HG03354 (cell line): Measurements from ENCODE around the gene VSTM2B.

ENCODE experiments used
- ATAC-seq: cut with Tn5 transposase; IDR thresholded peaks from one replicate; pipeline ENCODE4 v1.9.1; 2021; ENCODE audit warnings: mild to moderate bottlenecking; ENCODE audit not compliant: unreplicated experiment, poor library complexity, severe bottlenecking

VSTM2B gene

DNA sequence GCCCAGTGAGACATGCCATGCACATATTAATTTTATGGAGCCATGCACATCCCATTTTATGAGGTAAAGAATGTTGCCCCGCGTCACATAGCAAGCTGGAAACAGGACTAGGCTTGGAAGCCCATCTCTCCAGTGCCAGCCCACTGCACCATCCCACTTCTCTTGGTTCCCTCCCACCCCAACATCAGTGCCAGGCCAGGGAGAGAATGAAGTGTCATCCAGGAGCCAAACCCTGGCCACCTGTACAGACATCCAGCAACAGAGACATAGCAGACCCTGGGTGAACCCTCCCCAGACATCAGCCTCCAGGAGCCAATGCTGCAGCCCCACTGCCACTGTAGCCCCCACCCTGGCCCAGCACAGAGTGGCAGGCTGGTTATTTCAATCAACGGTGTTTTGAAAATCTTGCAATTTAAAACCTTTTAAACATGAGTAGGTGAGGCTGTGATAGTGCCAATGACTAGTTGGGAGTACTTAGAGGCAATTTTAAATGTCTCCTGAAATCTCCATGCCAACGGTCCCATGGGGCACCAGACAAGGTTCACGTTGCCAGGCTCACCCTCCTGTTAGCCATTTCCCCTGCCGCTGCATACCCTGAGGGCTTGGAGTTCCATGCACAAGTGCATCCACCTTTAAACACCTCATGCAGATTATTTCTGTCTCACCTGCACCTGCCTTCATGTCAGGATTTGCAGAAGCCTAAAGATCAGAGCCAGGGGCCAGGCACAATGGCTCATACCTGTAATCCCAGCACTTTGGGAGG, 34.7 kb downstream of the VSTM2B start:
- ATAC-seq, result no peak

DNA sequence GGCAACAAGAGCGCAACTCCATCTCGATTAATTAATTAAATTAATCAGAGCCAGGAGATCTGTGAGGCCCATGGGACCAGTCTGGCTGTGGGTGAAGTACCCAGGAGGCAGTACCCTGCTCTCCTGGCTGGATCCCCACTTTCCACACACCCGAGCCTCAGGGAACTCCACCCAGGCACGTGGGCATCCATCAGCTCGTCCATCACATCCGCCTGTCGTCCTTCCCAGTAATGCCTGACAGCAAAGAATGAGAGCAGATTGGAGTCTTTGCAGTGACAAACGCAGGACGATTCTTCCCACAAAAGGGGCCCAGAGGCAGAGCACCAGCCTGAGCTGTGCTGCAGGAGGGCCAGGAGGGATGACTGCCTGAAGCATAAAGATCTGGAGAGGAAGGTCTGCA, 35.8 kb downstream of the VSTM2B start:
- ATAC-seq, result no peak

DNA sequence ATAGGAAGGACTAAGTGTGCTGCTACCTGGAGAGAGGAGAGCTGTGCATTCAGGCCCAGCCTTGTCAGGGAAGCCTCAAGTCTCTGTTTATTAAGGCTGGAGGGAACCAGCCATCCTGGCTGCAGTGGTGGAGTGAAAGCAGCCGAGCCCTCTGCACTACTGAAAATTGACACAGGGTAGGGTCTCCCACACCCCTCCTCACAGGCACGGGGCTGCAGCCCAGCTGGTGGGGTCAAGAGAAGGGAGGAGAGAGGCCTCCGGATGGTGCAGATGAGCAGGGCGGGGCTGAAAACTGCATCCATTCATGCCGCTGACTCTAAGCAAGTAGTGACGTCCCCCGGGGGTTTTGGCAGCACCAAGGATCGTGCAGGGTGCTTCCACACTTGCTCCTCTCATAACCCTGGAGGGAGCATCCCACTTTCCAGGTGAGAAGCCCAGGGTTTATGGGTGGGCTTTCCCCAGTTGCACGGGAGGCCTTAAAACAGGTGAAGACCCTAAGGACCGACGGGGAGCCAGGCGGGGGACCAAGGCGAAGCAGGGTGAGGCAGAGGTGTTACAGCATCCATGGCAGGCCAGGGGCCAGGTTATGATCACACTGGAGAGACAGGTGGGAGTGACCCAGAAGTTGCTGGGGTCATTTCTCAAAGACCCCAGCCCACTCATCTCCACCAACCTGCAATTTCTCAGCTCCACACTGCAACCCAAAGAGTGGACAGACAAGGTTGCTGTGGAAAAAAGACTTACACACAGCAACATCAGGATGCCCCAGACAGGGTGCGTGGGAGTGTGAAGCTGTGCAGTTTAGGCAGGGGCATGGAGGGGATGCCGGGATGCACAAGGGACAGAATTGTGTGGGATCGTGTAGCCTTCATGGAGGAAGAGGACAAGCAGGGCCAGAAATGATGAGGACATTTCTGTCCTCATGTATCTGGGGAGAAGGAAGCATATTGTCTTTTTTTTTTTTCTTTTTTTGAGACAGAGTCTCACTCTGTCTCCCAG, 36.8 kb downstream of the VSTM2B start:
- no peak for ATAC-seq

DNA sequence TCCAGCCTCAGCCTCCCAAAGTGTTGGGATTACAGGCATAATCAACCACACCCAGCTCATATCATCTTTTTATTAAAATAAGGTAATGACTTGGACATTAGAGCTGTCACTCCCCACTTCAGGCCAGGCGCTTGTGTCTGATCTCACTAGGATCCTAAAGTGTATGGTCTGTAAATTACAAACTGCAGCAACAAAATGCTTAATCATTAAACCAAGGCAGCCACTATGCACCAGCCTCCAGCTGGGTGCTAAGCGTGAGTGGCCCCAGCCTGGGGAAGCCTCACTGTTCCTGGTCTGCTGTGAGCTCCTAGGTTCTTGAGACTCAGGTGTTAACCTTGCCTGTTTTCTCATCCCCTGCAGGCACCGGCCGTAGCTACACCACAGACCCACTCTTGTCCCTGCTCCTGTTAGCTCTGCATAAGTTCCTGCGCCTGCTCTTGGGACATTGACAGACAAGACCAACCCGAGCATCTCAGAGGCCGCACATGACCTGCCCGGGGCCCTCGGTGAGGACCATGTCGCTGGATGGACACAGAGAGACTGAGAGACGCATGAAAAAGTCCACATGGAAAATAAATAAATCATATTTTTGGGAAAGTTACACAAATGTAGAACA, 37.8 kb downstream of the VSTM2B start:
- ATAC-seq, result no peak

DNA sequence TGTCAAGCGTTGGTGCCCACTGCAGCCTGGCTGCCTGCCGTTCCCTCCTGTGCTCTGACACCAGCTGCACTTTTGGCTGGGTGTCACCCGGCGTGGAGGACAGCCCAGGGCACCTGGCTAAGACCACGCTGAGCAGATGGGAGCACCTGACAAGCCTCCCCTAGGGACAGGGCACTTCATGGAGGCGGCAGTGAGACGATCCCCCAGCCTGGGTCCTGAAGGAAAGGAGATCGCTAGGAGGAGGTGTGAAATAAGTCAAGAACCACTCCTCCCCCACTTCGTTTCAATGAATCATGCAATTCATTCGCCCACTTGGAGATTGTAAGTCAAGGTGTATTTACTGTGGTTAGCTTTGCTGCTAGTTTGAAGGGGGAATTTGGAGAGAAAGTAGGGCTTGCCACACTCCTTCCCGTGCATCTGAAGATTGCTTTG, 38.8 kb downstream of the VSTM2B start:
- no peak for ATAC-seq

DNA sequence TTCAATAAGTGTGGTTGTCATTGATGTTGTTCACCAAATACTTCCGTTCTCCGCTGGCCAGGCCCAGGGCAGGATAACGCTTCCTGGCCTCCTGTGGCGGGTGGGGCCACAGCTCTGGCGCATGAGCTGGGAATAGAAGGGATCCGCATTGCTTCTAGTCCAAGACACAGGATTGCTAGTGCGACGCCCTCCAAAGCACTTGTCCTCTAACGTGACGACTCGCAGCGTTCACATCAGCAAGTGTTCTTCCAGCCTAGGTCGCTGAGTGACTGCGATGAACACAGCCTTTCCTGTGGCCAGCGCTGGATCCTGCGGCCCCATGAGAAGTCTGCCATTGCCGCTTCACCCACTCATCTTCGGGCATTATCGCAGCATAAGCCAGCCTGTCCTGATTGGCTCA, 39.4 kb downstream of the VSTM2B start:
- no peak for ATAC-seq

DNA sequence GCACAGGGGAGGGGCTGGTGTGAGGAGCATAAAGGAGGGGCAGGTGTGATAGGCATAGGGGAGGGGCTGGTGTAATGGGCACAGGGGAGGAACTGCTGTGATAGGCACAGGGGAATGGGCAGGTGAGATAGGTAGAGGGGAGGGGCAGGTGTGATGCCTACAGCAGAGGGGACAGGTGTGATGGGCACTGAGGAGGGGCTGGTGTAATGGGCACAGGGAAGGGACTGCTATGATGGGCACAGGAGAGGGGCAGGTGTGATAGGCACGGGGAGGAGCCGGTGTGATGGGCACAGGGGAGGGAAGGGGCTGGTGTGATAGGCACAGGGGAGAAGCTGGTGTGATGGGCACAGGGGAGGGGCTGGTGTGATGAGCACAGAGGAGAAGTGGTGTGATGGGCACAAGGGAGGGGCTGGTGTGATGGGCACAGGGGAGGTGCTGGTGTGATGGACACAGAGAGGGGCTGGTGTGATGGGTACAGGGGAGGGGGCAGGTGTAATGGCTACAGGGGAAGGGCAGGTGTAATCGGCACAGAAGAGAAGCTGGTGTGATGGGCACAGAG, 40.8 kb downstream of the VSTM2B start:
- no peak for ATAC-seq

DNA sequence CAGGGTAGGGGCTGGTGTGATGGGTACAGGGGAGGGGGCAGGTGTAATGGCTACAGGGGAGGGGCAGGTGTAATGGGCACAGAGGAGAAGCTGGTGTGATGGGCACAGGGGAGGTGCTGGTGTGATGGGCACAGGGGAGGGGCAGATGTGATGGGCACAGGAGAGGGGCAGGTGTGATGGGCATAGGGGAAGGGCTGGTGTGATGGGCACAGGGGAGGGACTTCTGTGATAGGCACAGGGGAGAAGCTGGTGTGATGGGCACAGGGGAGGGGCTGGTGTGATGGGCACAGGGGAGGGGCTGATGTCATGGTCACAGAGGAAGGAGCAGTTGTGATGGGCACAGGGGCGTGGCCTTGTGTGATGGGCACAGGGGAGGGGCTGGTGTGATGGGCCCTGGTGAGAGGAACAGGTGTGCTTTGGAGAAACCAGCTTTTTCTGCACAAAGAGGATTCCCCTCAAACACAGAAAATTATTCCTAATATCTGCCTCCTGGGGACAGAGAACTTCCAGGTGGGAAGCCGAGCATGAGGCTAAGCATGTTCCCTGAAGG, 41.6 kb downstream of the VSTM2B start:
- no peak for ATAC-seq

DNA sequence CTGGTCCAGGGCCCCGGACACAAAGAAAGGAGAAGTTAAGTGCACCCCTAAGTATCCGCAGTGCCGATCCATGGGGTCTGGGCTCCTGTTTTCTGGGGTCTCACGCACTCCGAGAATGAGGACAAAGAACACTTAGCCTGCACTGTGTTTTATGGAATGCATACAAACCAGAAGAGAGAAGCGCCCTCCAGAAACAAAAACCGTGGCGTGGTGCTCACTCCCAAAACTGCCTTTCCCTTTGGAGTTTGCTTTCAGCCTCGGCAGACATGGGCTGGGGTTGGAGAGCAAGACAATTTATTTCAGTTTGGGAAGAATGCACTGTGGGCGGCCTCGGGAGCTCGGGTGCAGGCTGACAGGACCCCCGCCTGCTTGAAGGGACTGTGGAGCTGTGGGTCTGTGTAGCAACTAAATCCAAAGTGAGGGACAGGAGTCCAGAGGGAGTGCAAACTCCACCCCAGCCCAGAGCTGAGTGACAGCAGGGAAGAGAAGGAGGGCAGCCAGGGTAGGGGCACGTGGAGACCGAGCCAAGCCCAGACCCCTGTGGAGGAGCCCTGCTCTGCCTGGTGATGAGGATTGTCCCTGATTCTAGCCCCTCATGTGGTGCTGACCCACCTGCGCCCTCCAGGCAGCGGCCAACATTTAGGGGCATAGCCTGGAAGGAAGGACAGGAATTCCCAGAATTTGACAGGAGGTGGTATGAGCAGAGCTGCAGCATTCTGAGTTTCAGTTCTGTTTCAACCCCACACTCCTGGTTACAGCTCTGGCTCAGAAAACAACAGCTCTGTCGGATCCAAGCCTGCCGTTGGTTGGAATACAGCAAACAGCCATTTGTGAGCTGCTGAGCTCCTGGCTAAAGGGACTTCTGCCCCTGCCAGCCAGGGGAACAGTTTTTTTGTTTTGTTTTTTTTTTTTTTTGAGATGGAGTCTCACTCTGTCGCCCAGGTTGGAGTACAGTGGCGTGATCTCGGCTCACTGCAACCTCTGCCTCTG, 42.5 kb downstream of the VSTM2B start:
- ATAC-seq, result no peak

DNA sequence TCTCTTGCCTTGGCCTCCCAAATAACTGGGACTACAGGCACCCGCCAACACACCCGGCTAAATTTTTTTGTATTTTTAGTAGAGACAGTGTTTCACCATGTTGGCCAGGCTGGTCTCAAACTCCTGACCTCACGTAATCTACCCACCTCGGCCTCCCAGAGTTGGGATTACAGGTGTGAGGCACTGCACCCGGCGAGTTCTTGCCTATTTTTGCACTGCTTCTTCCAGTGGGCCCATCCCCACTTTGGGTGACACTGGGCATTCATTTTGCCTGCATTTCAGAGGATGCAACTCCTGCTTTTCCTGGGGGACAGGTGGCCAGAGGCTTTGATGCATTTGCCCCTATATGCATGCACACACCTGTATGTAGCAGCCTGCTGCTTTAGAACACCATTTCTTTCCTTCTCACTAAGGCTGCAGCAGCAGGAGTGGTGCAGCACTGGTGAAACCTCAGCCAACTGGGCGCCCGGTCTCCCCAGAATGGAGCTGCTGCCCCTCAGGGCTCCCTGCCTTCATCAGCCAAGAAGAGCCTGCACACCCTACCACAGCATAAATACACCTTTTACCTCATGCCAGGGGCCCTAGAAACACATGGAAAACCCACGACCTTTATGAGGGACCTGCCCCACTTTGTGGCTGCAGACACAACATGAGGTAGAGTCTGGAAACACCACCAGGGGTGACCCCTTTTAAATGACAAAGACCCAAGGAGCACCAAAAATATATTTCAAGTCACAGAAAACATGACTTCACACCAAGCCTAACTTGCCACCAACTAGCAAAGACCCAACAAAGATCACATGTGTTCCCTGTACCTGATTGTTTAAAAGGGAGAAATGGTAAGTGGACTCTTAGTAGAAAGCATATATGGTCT, 43.5 kb downstream of the VSTM2B start:
- no peak for ATAC-seq

DNA sequence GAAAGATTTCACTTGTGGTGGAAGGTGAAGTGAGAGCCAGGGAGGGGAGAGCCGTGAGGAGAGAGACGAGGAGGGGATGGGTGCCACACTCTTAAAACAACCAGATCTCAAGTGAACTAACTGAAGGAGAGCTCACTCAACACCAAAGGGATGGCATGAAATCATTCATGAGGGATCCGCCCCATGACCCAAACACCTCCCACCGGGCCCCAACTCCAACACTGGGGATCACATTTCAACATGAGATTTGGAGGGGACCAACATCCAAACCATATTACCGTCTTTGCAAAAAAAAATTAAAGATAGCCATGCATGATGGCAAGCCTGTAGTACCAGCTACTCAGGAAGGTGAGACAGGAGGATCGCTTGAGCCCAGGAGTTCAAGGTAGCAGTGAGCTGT, 45.4 kb downstream of the VSTM2B start:
- ATAC-seq, result no peak

DNA sequence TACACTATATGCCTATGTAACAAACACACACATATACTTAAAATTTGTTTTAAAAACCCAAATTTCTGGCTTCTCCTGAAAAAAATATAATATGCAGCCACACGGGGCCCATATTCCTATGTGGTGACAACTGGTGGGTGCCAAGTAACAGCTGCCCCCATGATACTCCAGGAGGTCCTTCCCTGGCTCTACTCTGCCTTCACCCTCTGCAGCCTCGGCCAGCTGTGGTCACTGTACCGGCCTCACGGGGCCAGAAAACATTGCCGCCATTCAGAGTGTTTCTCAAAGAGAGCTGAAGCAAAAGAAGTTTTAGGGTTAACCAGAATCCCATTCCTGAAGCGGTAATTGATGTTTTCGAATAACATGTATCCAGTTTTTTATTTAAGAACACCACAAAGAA, 47.7 kb downstream of the VSTM2B start:
- no peak for ATAC-seq

DNA sequence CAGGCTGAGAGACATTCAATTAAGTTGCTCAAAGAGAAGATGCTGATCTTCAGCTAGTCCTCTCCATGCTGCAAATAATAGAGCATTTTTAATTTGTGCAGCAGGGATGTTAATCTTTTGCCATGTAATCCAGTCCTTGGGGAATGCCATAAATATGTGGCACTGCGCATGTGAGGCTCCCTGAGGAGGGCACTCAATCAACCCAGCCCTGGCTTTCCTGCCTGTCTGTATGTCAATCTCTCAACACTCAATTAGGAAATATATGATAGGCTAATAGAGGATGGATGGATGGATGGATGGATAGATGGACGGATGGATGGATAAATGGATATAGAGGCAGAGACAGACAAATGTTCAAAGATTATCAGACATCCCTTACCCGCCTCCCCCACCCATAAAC, 48.7 kb downstream of the VSTM2B start:
- ATAC-seq, result no peak

DNA sequence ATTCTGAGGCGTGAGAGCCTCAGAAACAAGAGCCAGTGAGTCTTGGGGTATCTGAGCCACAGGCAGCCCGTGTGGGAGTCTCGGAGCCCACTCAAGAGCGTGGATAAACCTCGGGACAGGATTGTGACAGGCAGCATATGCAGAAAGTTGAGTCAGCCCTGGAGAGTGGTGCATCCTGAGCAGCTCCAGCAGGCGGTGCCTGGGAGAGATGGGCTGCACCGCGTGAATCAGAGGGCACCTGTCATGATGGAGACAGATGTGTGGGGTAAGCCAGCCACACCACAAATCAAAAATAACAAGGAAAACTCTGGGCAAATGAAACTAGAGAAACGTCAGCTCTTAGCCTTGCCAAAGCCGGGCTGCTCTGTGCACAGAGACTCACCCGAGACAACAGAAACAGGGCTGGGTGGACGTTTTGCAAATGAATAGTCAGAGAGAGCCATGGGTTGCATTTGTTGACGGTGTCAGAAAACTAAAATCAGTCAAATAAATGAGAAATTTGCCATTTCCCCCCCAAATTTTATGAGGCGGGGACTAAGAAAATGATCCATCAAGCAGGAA, 50.3 kb downstream of the VSTM2B start:
- ATAC-seq, result no peak

DNA sequence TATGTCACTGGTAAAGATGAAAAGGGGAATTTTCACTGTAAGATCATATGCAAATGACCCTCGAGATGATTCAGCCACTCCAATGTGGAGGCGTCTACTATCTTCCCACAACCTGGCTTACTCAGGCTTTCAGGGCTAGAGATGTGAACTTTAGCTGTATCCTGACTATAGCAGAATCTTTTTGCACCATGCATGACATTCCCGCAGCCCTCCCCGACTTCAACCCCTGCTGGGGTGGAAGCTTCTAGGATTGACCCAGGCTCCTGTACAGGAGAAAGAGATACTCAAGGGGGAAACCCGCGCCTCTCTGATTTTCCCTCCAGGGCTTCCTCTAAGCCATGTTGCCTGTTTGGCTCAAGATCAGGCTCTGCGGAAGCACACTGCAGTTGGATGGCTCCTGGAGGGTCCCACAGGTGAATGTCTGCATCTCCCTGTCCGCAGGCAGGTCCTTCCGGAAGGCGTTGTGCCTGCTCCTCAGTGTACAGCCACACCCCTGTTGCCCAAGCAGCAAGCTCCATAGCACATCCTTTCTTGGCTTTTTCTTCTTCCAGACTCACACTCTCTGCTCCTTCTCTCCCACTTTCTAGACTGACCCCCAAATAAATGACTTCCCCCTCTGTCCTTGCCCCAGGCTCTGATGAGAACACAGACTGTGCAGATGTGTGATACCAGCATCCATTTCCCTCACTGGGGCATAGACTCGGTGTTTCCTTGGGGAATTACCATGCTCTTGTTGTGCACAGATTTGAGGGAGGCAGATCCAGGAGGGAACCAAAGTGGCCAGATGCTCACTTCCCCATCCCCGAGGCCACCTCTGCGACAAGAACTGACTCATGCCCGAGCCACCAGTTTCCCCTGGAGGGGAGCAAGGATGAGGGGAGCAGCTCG, 51.2 kb downstream of the VSTM2B start:
- ATAC-seq, result no peak

DNA sequence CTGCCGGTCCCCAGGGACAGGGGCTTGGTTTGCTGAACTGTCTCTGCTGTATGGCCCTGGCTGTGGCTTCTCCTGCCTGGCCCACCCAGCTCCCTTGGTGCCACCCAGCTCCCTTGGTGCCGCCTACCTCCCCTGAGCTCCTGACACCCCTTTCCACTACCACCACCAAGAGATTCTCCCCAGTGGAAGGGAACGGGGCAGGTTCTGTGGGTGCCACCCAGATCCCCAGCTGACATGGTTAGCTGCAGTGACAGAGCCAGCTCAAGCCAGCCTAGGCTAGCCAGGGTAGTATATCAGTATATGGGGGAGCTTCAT, 51.8 kb downstream of the VSTM2B start:
- no peak for ATAC-seq

DNA sequence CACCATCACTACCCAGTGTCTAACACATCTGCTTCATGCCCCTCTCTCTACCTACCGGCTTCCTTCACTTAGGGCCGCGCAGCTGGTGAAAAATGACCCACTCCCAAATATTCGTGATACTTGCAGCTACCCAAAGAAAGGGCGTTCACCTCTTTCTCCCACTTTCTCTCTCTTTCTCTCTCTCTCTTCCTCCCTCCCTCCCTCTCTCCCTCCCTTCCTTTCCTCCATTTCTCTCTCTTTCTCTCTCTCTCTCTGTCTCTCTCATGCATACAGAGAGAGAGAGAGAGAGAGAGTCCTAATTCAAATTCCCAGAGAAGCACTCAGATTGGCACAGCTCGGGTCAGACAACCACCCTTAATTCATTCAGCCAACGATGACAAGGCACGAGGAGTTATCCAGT, 52.6 kb downstream of the VSTM2B start:
- ATAC-seq, result no peak
